A549 (cell line): ENCODE measurements around the gene KLHL30. TPM values are rescaled to one million over a fixed set of nuclear protein-coding genes. Genes with fewer than 3 reads are reported as not detected.

Experiments used
- ATAC-seq, 2 experiments: fragments of 200-7000 bp in 1 of 2; fragments of >200 bp in 1 of 2; cut with Nextera tagmentation in 1 of 2; cut with Tn5 transposase in 1 of 2; 3 replicates each; pipeline versions ENCODE4 v1.8.0 to v1.9.1; 2018 to 2020; ENCODE audit warnings: mild to moderate bottlenecking in 1 of 2, moderate library complexity in 1 of 2
- CTCF ChIA-PET: fragments of 300-600 bp; sonication (Branson Sonifier 250); formaldehyde crosslinking; extraction: SDS; loops from one replicate; lab custom pipeline; 2021; ENCODE audit warnings: antibody characterized with exemption, inconsistent platforms; lab: Yijun Ruan, JAX
- POLR2A ChIA-PET: fragments of 350-600 bp; formaldehyde crosslinking; extraction: SDS; loops from one replicate; lab custom pipeline; 2021; ENCODE audit warnings: antibody characterized with exemption, inconsistent platforms; lab: Yijun Ruan, JAX
- DNase-seq, 2 experiments: peaks; one replicate each; pipeline versions ENCODE4 v3.0.0 to v3.0.0-alpha.2; 2011 to 2016; ENCODE audit warnings: low read depth in 1 of 2, low spot score in 1 of 2
- FAIRE-seq: peaks from 2 replicates; lab custom pipeline; 2011; peaks lifted over from hg19 to GRCh38; lab: Jason Lieb, UNC
- H3K27ac ChIP-seq, 2 experiments: fragments of >200 bp; sonication (Bioruptor Twin); formaldehyde crosslinking; 3 replicates each; pipeline ENCODE4 v1.5.1; 2016 to 2017
- H3K4me1 ChIP-seq: fragments of >200 bp; sonication (Bioruptor Twin); formaldehyde crosslinking; 3 replicates; pipeline ENCODE4 v1.6.1; 2016
- H3K4me2 ChIP-seq: fragments of >200 bp; sonication (Bioruptor Twin); formaldehyde crosslinking; 3 replicates; pipeline ENCODE4 v1.6.1; 2016
- H3K4me3 ChIP-seq: fragments of >200 bp; sonication (Bioruptor Twin); formaldehyde crosslinking; 3 replicates; pipeline ENCODE4 v1.5.1; 2016
- H3K9me3 ChIP-seq: fragments of >200 bp; sonication (Bioruptor Twin); formaldehyde crosslinking; 3 replicates; pipeline ENCODE4 v1.6.1; 2016
- ATOH8 ChIP-seq: fragments of 250-450 bp; sonication (Bioruptor Pico); IDR thresholded peaks from 2 replicates; pipeline ENCODE4 v1.5.0; 2020; ENCODE audit warnings: low read depth, mild to moderate bottlenecking, moderate library complexity
- CBX8 ChIP-seq: fragments of 200-600 bp; sonication (generic); IDR thresholded peaks from 2 replicates; pipeline ENCODE4 v1.6.1; 2016
- CEBPB ChIP-seq, 2 experiments: fragments of >200 bp in 1 of 2; sonication (Bioruptor Twin) in 1 of 2; formaldehyde crosslinking in 1 of 2; IDR thresholded peaks; 2 replicates each; pipeline ENCODE4 v1.6.1; 2012 to 2016
- CHD2 ChIP-seq: fragments of 150-350 bp; IDR thresholded peaks from 2 replicates; pipeline ENCODE4 v1.6.1; 2014; ENCODE audit warnings: low read length; ENCODE audit not compliant: partially characterized antibody
- E2F6 ChIP-seq: IDR thresholded peaks from 2 replicates; pipeline ENCODE4 v1.6.1; 2012; ENCODE audit warnings: low read depth, borderline replicate concordance
- EHF ChIP-seq: fragments of 250-450 bp; sonication (Bioruptor Pico); IDR thresholded peaks from 2 replicates; pipeline ENCODE4 v1.5.0; 2020; ENCODE audit warnings: mild to moderate bottlenecking
- EHMT2 ChIP-seq: fragments of 200-600 bp; sonication (generic); IDR thresholded peaks from 2 replicates; pipeline ENCODE4 v1.6.1; 2016; ENCODE audit warnings: antibody characterized with exemption, low read depth, mild to moderate bottlenecking, moderate library complexity
- ELK1 ChIP-seq: fragments of 150-350 bp; IDR thresholded peaks from 2 replicates; pipeline ENCODE4 v1.6.1; 2014; ENCODE audit warnings: low read depth, mild to moderate bottlenecking, low read length
- ESRRA ChIP-seq: fragments of 150-350 bp; IDR thresholded peaks from 2 replicates; pipeline ENCODE4 v1.6.1; 2014; ENCODE audit warnings: mild to moderate bottlenecking, low read length, borderline replicate concordance
- FOSB ChIP-seq: fragments of 250-450 bp; sonication (Bioruptor Pico); IDR thresholded peaks from 2 replicates; pipeline ENCODE4 v1.5.0; 2020; ENCODE audit warnings: mild to moderate bottlenecking, moderate library complexity
- GATA3 ChIP-seq: IDR thresholded peaks from 2 replicates; pipeline ENCODE4 v1.6.1; 2012; ENCODE audit warnings: borderline replicate concordance
- HDAC2 ChIP-seq: fragments of 200-600 bp; sonication (generic); IDR thresholded peaks from 2 replicates; pipeline ENCODE4 v1.6.1; 2016
- HMGXB4 ChIP-seq: fragments of 250-450 bp; sonication (Bioruptor Pico); IDR thresholded peaks from 2 replicates; pipeline ENCODE4 v1.5.0; 2021; ENCODE audit warnings: mild to moderate bottlenecking, moderate library complexity, borderline replicate concordance
- HOXB5 ChIP-seq: fragments of 250-450 bp; sonication (Bioruptor Pico); IDR thresholded peaks from 2 replicates; pipeline ENCODE4 v1.5.0; 2020; ENCODE audit warnings: mild to moderate bottlenecking, moderate library complexity
- JUN ChIP-seq, 2 experiments: fragments of >200 bp; sonication (Bioruptor Twin); formaldehyde crosslinking; IDR thresholded peaks; 2 replicates in 1 of 2; 3 replicates in 1 of 2; pipeline ENCODE4 v1.6.1; 2016 to 2017
- JUNB ChIP-seq: fragments of >200 bp; sonication (Bioruptor Twin); formaldehyde crosslinking; IDR thresholded peaks from 2 replicates; pipeline ENCODE4 v1.6.1; 2016
- KDM5A ChIP-seq: fragments of 200-600 bp; sonication (generic); IDR thresholded peaks from 2 replicates; pipeline ENCODE4 v1.6.1; 2016; ENCODE audit warnings: antibody characterized with exemption, mild to moderate bottlenecking
- MAFK ChIP-seq: fragments of 450-650 bp; IDR thresholded peaks from 2 replicates; pipeline ENCODE4 v1.6.1; 2014; ENCODE audit not compliant: partially characterized antibody
- MAX ChIP-seq: IDR thresholded peaks from 2 replicates; pipeline ENCODE4 v1.6.1; 2012
- NFE2L2 ChIP-seq: fragments of 150-350 bp; conservative IDR thresholded peaks from 2 replicates; pipeline ENCODE4 v1.6.1; 2014; ENCODE audit warnings: low read length
- RAD21 ChIP-seq, 2 experiments: fragments of >200 bp in 1 of 2; sonication (Bioruptor Twin) in 1 of 2; formaldehyde crosslinking in 1 of 2; IDR thresholded peaks in 1 of 2; conservative IDR thresholded peaks in 1 of 2; 2 replicates in 1 of 2; 3 replicates in 1 of 2; pipeline ENCODE4 v1.6.1; 2012 to 2018; ENCODE audit warnings: inconsistent platforms in 1 of 2
- RARB ChIP-seq: fragments of 250-450 bp; sonication (Bioruptor Pico); IDR thresholded peaks from 2 replicates; pipeline ENCODE4 v1.8.0; 2021; ENCODE audit warnings: mild to moderate bottlenecking, moderate library complexity
- RFX5 ChIP-seq: fragments of 450-650 bp; IDR thresholded peaks from 2 replicates; pipeline ENCODE4 v1.7.1; 2014; ENCODE audit warnings: antibody characterized with exemption, mild to moderate bottlenecking, moderate library complexity
- RNF2 ChIP-seq: fragments of 200-600 bp; sonication (generic); IDR thresholded peaks from 2 replicates; pipeline ENCODE4 v1.6.1; 2016; ENCODE audit warnings: low read depth, mild to moderate bottlenecking, antibody characterized with exemption, moderate library complexity, borderline replicate concordance
- SREBF2 ChIP-seq: fragments of 450-650 bp; IDR thresholded peaks from 2 replicates; pipeline ENCODE4 v1.6.1; 2014; ENCODE audit warnings: mild to moderate bottlenecking, moderate library complexity
- TFCP2L1 ChIP-seq: fragments of 250-450 bp; sonication (Bioruptor Pico); IDR thresholded peaks from 2 replicates; pipeline ENCODE4 v1.5.0; 2021; ENCODE audit warnings: mild to moderate bottlenecking
- TP53 ChIP-seq: fragments of 250-450 bp; sonication (Bioruptor Pico); IDR thresholded peaks from 2 replicates; pipeline ENCODE4 v1.5.0; 2021; ENCODE audit warnings: mild to moderate bottlenecking, moderate library complexity
- ZFP36 ChIP-seq: fragments of 450-650 bp; IDR thresholded peaks from 2 replicates; pipeline ENCODE4 v1.6.1; 2014; ENCODE audit warnings: borderline replicate concordance; ENCODE audit not compliant: partially characterized antibody
- ZNF302 ChIP-seq: fragments of 250-450 bp; sonication (Bioruptor Pico); IDR thresholded peaks from 2 replicates; pipeline ENCODE4 v1.9.0; 2021; ENCODE audit warnings: inconsistent platforms, mild to moderate bottlenecking, moderate library complexity
- ZSCAN20 ChIP-seq: fragments of 250-450 bp; sonication (Bioruptor Pico); IDR thresholded peaks from 2 replicates; pipeline ENCODE4 v1.8.0; 2022; ENCODE audit warnings: mild to moderate bottlenecking, moderate library complexity
- WGBS: methylation state at CpG from one replicate; pipeline ENCODE4 v1.1.6; 2017; ENCODE audit errors: missing lambda C conversion rate; 5-methylcytosine and 5-hydroxymethylcytosine counted together
- polyA plus RNA-seq, 4 experiments: library from polyadenylated mRNA; depleted of rRNA in 3 of 4; stranded (reverse); fragments of >200 nt; fragmentation: RNase III in 1 of 4; extraction: RNeasy Plus Mini Kit Qiagen cat#74134 plus additional on column Dnase treatment in 1 of 4; gene quantifications; 2 replicates in 3 of 4; 3 replicates in 1 of 4; pipeline ENCODE4 v1.2.3, GENCODE V29; 2011 to 2017

The KLHL30 gene
- polyA plus RNA-seq, 2 of the 4 experiments (the other 2 are of a cell fraction), result 0.04 TPM

- FAIRE-seq, result no peak
- ChIA-PET POLR2A (no interaction called here), CTCF (interaction anchor here (2.4 kb wide), 1 partner anchor 9 kb away, joined by 5 read pairs; no protein-coding TSS in a partner anchor)
- Histone ChIP-seq H3K4me2 (no peak overlapping the region; the same call in 2 of the 3 replicates), H3K9me3 (no peaks in the 10 kb centered on the region), H3K4me3 (no peak overlapping the region), H3K27ac (peak overlapping the region; percentile 38 to 39; a peak in 2 of 6 replicates), H3K4me1 (peaks cover 32% of the 10 kb centered on the region)
- WGBS, result 84% methylated on average over 5 of the region's 5 CpGs
- no peak for DNase-seq
- no peak for ATAC-seq
- TF ChIP-seq ZFP36, result peak; percentile 85
- TF ChIP-seq JUN (IDR thresholded peaks at IDR 0.05), result no peak
Measured at GRCh38 chr2:238144262-238144661, 5.8 kb downstream of the KLHL30 start.

GRCh38 chr2:238145046-238145445, 6.6 kb downstream of the KLHL30 start:
- no peak overlapping the region for H3K27ac ChIP-seq
- ChIA-PET CTCF (interaction anchor here (2.4 kb wide), 1 partner anchor 10 kb away, joined by 5 read pairs; no protein-coding TSS in a partner anchor), POLR2A (no interaction called here)
- 74% methylated on average over 6 of the region's 12 CpGs for WGBS
- ATAC-seq (no peak), DNase-seq (no peak), FAIRE-seq (no peak)
- H3K4me1 ChIP-seq, result peaks cover 32% of the 10 kb centered on the region
- H3K4me2 ChIP-seq, result no peak overlapping the region
- no peak overlapping the region for H3K4me3 ChIP-seq
- TF ChIP-seq HOXB5 (no peak), RAD21 (conservative IDR thresholded peaks at IDR 0.05 in 1 of 2, IDR thresholded peaks at IDR 0.05 in 1 of 2) (no peak), FOSB (CRISPR knock-in tag) (no peak), RNF2 (no peak), CEBPB (IDR thresholded peaks at IDR 0.05) (no peak), CBX8 (no peak), NFE2L2 (no peak), KDM5A (no peak), JUNB (no peak), ESRRA (no peak), HMGXB4 (CRISPR knock-in tag) (no peak), ATOH8 (CRISPR knock-in tag) (no peak), ZNF302 (CRISPR knock-in tag) (no peak), HDAC2 (no peak), ELK1 (no peak)
- TF ChIP-seq, all 56 proteins: peak for 0
- H3K9me3 ChIP-seq, result no peaks in the 10 kb centered on the region

- FAIRE-seq, result no peak
- no peak for DNase-seq
- WGBS, result 81% methylated on average over 10 of the region's 12 CpGs
- ChIA-PET POLR2A (no interaction called here), CTCF (interaction anchor here (2.4 kb wide), 1 partner anchor 10 kb away, joined by 5 read pairs; no protein-coding TSS in a partner anchor)
- no peak for ATAC-seq
- Histone ChIP-seq H3K4me3 (no peak overlapping the region), H3K4me1 (peaks cover 32% of the 10 kb centered on the region), H3K4me2 (no peak overlapping the region), H3K9me3 (no peaks in the 10 kb centered on the region), H3K27ac (no peak overlapping the region)
- no peak for TF ChIP-seq JUN (IDR thresholded peaks at IDR 0.05)
- no peak for TF ChIP-seq TFCP2L1 (CRISPR knock-in tag)
- TF ChIP-seq CHD2, result no peak
- TF ChIP-seq E2F6, result no peak
- TF ChIP-seq GATA3, result no peak
- no peak for TF ChIP-seq HDAC2
- TF ChIP-seq RFX5, result no peak
- TF ChIP-seq MAFK, result no peak
- no peak for TF ChIP-seq HMGXB4 (CRISPR knock-in tag)
- no peak for TF ChIP-seq SREBF2
- no peak for TF ChIP-seq RARB
- TF ChIP-seq TP53 (CRISPR knock-in tag), result no peak
- no peak for TF ChIP-seq JUNB
- TF ChIP-seq MAX, result no peak
- TF ChIP-seq ZSCAN20, result no peak
- TF ChIP-seq RNF2, result no peak
- no peak for TF ChIP-seq EHF
- no peak for TF ChIP-seq EHMT2
Measured at GRCh38 chr2:238145851-238146250, 7.4 kb downstream of the KLHL30 start.
